ACC112 (cell line): ENCODE results near the gene TAF5L.
"Not testable (repeated sequence)": the region's sequence is repeated elsewhere in the genome, so short reads cannot be mapped to it uniquely, and the experiment has no call there.

Source experiments
- H2AFZ ChIP-seq: fragments of 200-600 bp; sonication (generic); one replicate; pipeline ENCODE4 v1.6.0; 2017; ENCODE audit warnings: antibody characterized with exemption, low read length; ENCODE audit not compliant: unreplicated experiment
- H3K27ac ChIP-seq: fragments of 200-600 bp; sonication (generic); 2 replicates; pipeline ENCODE4 v1.5.1; 2014; ENCODE audit warnings: low read depth, mild to moderate bottlenecking, antibody characterized with exemption, low read length, moderate library complexity
- H3K27me3 ChIP-seq: fragments of 200-600 bp; sonication (generic); 2 replicates; pipeline ENCODE4 v1.6.1; 2014; ENCODE audit warnings: mild to moderate bottlenecking, antibody characterized with exemption, low read length, moderate library complexity, mixed read lengths; ENCODE audit not compliant: insufficient read depth
- H3K36me3 ChIP-seq: fragments of 200-600 bp; sonication (generic); 2 replicates; pipeline ENCODE4 v1.6.1; 2016; ENCODE audit warnings: mild to moderate bottlenecking, antibody characterized with exemption, low read length, moderate library complexity, mixed read lengths; ENCODE audit not compliant: insufficient read depth
- H3K4me1 ChIP-seq: fragments of 200-600 bp; sonication (generic); one replicate; pipeline ENCODE4 v1.6.1; 2016; ENCODE audit warnings: low read length, mixed read lengths; ENCODE audit not compliant: insufficient read depth, unreplicated experiment, control insufficient read depth
- H3K4me3 ChIP-seq: fragments of 200-600 bp; sonication (generic); 2 replicates; pipeline ENCODE4 v1.5.1; 2014; ENCODE audit warnings: mild to moderate bottlenecking, low read depth, low read length
- H3K79me2 ChIP-seq: fragments of 200-600 bp; sonication (generic); one replicate; pipeline ENCODE4 v1.6.0; 2016; ENCODE audit warnings: low read length; ENCODE audit not compliant: control insufficient read depth, unreplicated experiment, insufficient read depth

The TAF5L gene

DNA sequence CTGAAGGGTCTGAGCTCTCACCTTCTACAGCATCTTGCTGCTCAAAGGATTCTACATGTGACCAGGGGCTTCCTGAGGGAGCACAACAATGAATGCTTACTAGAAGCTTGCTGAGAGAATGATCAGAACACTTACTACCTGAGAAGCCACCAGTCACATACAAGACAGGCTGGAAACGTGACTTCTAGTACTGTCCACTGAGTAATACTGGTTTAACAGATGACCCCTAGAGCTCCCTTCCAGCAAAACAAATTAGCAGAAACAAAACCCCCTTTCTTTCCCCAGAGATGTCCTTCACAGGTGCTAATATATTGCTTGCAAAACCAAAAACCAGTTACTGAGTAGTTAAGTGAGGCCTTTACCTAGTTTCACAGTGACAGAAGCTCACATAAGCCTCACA is 2.1 kb downstream of the TAF5L start:
- Histone ChIP-seq H3K4me3 (no peak overlapping the region; the same call in 1 of the 2 replicates), H2AFZ (no peak overlapping the region), H3K4me1 (peaks cover 22% of the 10 kb centered on the region)

DNA sequence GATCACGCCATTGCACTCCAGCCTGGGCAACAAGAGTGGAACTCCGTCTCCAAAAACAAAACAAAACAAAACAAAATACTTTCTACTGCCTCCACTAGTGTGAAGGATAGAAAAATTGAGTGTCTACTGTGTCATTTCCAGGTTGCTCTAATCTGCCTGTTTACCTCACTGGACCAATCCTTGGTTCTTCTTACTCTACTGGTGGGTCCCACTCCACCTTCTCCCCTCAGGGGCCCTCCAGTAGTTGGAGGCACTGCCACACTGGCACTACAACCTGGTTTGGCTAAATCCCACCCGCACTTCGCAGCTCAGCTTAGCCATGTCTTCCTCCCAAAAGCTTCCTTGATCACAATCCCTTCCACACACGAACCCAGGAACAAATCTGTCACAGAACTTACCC is 2.7 kb downstream of the TAF5L start:
- Histone ChIP-seq H3K4me1 (peaks cover 22% of the 10 kb centered on the region), H3K27ac (no peak overlapping the region), H3K27me3 (no peaks in the 10 kb centered on the region), H2AFZ (no peak overlapping the region), H3K79me2 (peaks cover 86% of the 10 kb centered on the region), H3K36me3 (no peaks in the 10 kb centered on the region), H3K4me3 (no peak overlapping the region)

More for the DNA sequence above, 2.1 kb downstream of the TAF5L start:
- Histone ChIP-seq H3K27ac (no peak overlapping the region), H3K36me3 (no peaks in the 10 kb centered on the region), H3K79me2 (peaks cover 86% of the 10 kb centered on the region), H3K27me3 (no peaks in the 10 kb centered on the region)

DNA sequence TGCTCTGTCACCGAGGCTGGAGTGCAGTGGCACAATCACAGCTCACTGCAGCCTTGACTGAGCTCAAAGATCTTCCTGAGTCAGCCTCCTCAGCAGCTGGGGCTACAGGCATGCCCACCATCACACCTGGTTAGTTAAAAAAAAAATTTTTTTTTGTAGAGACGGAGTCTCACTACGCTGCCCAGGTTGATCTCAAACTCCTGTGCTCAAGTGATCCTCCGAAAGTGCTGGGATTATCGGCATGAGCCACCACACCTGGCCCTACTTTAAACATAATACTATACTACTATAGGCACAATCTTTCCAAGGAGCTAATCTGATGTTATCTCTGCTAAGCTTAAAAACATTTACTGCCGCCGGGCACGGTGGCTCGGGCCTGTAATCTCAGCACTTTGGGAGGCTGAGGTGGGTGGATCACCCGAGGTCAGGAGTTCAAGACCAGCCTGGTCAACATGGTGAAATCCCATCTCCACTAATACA is 3.2 kb downstream of the TAF5L start:
- H3K79me2 ChIP-seq = peaks cover 87% of the 10 kb centered on the region
- not testable (repeated sequence) for H2AFZ ChIP-seq, H3K27ac ChIP-seq, H3K27me3 ChIP-seq, H3K4me3 ChIP-seq, H3K36me3 ChIP-seq
- H3K4me1 ChIP-seq = peaks cover 21% of the 10 kb centered on the region

DNA sequence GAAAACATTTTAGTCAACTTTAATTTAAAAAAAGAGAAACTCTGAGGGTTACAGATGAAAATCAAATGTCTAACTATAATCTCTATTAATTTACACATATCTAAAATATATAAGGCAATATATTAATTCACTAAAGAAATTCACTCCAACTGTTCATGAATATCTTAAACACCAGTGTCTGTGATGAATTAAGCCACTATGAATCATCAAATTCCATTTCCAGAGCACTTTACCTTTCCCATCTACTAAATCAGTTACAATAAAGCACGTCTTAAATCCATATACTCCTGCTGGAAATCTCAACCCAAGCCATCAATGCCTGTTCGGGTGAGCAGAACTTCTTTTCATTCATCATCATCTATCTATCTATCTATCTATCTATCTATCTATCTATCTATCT is 4.3 kb downstream of the TAF5L start:
- H3K27me3 ChIP-seq = no peaks in the 10 kb centered on the region
- no peak overlapping the region for H2AFZ ChIP-seq
- H3K4me1 ChIP-seq = peaks cover 15% of the 10 kb centered on the region
- peaks cover 87% of the 10 kb centered on the region for H3K79me2 ChIP-seq
- H3K4me3 ChIP-seq = no peak overlapping the region
- no peak overlapping the region for H3K27ac ChIP-seq
- H3K36me3 ChIP-seq = no peaks in the 10 kb centered on the region

DNA sequence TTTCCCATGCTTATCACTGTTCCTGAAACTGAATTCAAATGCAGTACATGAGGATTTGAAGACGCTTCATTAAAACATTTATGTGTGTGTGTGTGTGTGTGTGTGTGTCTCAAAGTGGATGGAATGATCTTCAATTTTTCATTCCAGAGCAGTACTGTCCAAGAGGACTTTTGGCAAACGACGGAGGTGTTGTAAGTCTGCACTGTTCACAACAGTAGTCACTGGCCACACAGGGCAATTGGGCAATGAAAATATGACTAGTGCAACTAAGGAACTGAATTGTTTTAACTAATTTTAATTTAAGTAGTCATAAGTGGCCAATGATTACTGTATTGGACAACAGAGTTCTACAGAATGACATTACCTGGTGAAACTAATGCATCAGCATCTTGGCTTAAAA is 5.0 kb downstream of the TAF5L start:
- H3K79me2 ChIP-seq = peaks cover 87% of the 10 kb centered on the region
- no peaks in the 10 kb centered on the region for H3K36me3 ChIP-seq
- no peak overlapping the region for H3K4me3 ChIP-seq
- no peak overlapping the region for H3K27ac ChIP-seq
- H2AFZ ChIP-seq = no peak overlapping the region
- H3K27me3 ChIP-seq = no peaks in the 10 kb centered on the region
- peaks cover 15% of the 10 kb centered on the region for H3K4me1 ChIP-seq

DNA sequence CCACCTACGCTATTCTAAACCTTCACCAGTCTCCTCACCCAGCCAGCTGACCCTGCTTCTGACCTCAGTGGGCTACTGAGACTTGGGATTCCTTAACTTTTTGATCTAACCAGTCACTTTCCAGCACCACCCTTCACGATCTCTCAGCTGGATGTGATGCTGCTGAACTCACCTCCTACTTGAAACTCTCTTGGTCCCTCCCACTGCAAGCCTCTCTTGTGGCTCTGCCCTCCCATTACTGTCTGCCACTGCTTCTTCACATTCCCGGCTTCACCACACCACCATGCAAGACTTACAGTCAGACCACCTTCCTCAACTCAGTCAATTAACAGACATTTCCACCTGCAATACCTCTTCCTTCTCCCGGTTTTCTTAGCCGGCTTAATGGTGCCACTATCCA is 6.3 kb downstream of the TAF5L start:
- Histone ChIP-seq H3K27me3 (no peaks in the 10 kb centered on the region), H2AFZ (no peak overlapping the region), H3K79me2 (peaks cover 87% of the 10 kb centered on the region), H3K4me1 (peaks cover 13% of the 10 kb centered on the region), H3K36me3 (no peaks in the 10 kb centered on the region), H3K4me3 (no peak overlapping the region), H3K27ac (no peak overlapping the region)

DNA sequence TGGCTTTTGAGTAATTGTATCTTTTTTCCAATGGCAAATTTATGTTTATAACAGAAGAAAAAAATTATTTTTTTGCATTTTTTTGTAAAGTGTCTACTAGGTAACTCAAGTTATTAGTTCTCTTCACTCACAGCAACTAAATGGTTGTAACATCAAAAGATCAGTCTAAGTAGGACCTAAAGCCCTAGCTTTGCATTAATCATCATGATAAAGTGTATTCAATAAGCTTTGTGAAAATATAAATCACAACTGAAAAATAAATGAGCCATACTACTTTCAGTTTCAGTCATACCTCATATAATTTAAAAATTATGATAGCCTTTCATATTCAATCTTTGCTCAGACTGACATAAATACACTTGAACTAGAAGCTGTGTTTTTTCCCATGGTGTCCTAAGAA is 6.9 kb downstream of the TAF5L start:
- Histone ChIP-seq H3K4me3 (no peak overlapping the region), H3K27me3 (no peaks in the 10 kb centered on the region), H3K79me2 (peaks cover 84% of the 10 kb centered on the region), H3K27ac (no peak overlapping the region), H2AFZ (no peak overlapping the region), H3K4me1 (peaks cover 7% of the 10 kb centered on the region), H3K36me3 (no peaks in the 10 kb centered on the region)

DNA sequence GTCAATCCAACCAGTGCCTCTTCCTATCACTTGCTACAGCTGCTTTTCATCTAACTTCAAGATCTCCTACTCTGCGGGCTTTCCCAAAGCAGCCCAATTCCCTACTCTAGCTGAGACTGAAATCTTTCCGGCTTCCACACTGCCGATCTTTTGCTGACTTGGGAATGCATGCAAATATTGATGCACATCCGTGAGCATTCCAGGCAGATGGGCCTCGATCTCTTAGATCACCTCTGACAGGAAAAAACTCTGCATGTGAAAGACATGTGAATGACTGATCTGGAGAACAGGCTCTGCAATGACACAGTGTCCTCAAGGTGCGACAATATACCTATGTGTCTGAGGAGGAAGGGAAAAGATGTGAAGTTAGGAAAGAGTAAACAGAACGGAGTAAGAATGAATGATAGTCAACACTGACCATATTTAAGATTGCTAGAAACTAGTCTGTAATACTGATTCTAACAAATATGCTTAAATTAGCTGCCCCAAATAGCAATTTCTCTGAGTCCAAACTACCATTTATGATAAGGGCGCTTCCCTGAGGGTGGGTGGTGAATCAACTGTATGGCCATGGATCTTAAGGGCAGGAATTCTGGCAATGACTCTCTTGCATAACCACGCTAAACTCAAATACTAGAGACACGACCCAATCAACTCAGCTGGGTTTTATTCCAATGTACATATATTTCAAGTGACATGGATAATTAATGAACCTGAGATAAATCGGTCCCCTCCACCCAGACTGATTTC is 8.4 kb downstream of the TAF5L start:
- H2AFZ ChIP-seq = no peak overlapping the region
- peaks cover 69% of the 10 kb centered on the region for H3K79me2 ChIP-seq
- 0 out of 2 replicates have a peak, but pooled peaks cover 3% of the 10 kb centered on the region for H3K36me3 ChIP-seq
- no peak overlapping the region for H3K4me3 ChIP-seq
- H3K27me3 ChIP-seq = no peaks in the 10 kb centered on the region
- no peak overlapping the region for H3K27ac ChIP-seq
- H3K4me1 ChIP-seq = peaks cover 6% of the 10 kb centered on the region

DNA sequence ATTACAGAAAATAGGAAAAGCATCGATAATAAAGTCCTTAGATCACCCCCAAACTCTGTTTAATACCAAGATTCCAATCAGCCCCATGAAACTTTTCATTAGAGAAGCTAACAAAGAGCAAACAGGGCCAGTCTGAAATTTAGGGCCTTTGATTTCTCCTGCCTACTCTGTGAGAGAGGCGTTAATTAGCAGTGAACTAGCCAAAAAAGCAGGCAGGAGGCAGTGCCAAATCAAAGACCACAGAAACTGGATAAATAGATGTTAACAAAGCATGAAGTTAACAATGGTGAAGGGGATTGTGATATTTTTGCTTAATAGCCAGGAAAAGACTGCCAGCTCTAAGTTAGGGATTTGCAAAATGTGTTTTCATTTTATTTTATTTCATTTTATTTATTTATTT is 11.2 kb downstream of the TAF5L start:
- Histone ChIP-seq H2AFZ (no peak overlapping the region), H3K4me3 (no peak overlapping the region), H3K36me3 (0 out of 2 replicates have a peak, but pooled peaks cover 10% of the 10 kb centered on the region), H3K27me3 (no peaks in the 10 kb centered on the region), H3K4me1 (no peaks in the 10 kb centered on the region), H3K79me2 (peaks cover 46% of the 10 kb centered on the region), H3K27ac (no peak overlapping the region)

DNA sequence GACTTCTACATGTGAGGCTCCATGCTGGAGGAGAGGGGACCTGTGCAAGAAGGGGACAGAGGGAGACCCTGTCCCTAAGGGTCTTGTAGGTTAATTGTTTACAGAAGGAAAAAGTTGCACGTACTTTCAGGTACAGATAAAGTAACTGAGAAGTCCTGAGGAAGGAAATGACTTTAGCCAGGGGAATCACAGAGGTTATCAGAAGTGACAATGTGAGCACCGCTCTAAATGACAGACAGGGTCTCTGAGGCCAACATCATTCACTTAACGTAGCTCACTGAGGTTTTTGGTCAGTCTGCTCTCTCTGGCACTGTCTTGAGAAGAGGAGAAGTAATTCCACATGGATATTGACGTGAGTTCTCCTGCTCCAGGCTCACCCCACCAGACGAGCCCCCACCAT is 12.0 kb downstream of the TAF5L start:
- no peak overlapping the region for H3K27ac ChIP-seq
- peaks cover 15% of the 10 kb centered on the region; the same call in 1 of the 2 replicates for H3K36me3 ChIP-seq
- H3K4me1 ChIP-seq = no peaks in the 10 kb centered on the region
- H3K4me3 ChIP-seq = no peak overlapping the region
- H3K79me2 ChIP-seq = peaks cover 39% of the 10 kb centered on the region
- H3K27me3 ChIP-seq = no peaks in the 10 kb centered on the region
- H2AFZ ChIP-seq = no peak overlapping the region

DNA sequence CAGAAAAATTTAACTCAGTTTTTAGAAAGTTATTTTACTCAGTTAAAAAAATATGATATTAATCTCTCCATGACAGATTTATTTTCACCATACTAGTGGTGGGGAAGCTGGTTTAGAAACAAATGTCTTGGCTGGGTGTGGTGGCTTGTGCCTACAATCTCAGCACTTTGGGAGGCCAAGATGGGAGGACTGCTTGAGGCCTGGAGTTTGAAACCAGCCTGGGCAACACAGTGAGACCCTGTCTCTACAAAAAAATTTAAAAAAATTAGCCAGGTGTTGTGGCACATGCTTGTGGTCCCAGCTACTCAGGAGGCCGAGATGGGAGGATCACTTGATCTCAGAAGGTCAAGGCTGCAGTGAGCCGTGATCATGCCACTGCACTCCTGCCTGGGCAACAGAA is 17.3 kb downstream of the TAF5L start:
- no peak overlapping the region for H2AFZ ChIP-seq
- H3K27ac ChIP-seq = no peak overlapping the region
- H3K4me1 ChIP-seq = no peaks in the 10 kb centered on the region
- H3K79me2 ChIP-seq = no peaks in the 10 kb centered on the region
- H3K27me3 ChIP-seq = no peaks in the 10 kb centered on the region
- H3K4me3 ChIP-seq = no peak overlapping the region
- H3K36me3 ChIP-seq = peaks cover 27% of the 10 kb centered on the region
